ENCODE results near the gene GAST.
"Not testable (repeated sequence)": the region's sequence is repeated elsewhere in the genome, so short reads cannot be mapped to it uniquely, and the experiment has no call there.

Gene GAST

GRCh38 chr17:41711669-41712400, at the start of gene GAST:
GAST (plus strand) TSS chr17:41712331; CDS start chr17:41715437, 3,106 bp downstream.
- DNase-seq, result no peak

- no peak for DNase-seq
These were observed 48.5 kb upstream of the GAST start for GRCh38 chr17:41663451-41664171.

GRCh38 chr17:41664172-41664457, 48.0 kb upstream of the GAST start:
- DNase-seq, result no peak

DNA sequence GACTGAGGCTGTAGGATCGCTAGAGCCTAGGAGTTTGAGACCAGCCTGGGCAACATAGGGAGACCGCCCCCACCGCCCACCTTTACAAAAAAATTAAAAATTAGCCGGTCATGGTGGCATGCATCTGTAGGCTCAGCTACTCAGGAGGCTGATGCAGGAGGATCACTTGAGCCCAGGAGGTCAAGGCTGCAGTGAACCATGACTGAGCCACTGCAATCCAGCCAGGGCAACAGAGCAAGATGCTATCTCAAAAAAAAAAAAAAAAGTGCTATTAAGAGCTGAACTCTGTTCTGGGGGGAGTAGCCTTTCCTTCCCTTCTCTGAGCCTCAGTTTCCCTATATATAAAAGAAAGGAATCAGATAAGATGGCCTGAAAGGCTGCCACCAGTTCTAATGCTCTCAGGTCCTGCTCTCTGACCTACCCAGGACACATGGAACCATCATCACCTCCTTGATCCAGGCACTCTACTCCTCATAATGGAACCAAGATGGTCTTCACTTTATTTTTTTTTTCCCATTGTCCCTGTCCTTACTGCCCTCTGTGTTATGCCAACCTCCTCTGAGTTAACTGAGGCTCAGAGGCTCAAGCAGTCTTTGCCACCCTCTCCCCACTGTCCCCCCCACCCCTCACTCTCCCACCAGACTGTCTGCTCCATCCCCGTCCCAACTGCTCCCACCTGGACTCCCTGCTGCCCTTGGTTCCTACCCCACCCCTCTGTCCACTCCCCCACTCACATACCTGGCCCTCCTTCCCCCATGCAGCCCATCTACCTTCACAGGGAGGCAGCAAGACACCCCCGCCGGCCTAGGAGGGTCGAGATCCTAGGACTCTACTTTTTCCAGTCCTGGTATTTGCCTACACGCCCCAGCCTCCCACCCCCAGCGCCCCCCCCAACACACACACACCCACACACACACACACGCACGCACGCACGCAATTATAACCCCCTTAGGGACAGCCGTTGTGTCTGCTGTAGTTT, 47.3 kb upstream of the GAST start:
- DNase-seq, result no peak

DNA sequence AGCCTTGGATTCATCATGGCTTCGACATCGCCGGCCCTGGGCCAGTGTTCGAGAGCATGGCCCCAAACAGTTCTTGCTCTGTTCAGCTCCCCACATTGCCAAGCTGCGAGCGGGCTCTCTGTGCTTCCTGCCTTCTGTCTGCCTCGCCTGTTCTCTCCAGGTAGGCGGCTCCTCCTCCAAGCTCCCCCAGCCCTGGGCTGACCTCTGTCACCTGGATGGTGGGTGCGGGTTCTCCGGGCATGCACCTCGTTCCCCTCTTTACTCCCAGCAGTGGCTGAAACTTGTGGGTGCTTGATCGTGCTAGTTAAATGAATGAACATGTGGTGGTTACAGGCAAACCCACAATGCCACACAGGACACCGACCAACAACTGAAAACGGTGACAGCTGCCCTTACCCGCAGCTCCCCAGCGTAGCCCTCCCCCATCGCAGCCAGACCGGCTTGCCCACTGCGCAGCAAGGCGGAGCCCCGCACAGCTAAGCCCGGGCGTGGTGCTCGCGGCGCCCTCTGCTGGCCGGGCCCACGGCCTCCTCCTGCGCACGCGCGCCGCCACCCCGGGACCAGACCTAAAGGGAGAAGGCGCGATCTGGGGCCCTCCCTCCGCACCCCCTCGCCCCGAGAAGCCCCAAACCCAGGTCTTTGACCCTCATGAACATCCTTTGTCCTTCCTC, 46.4 kb upstream of the GAST start:
- DNase-seq, result peak; percentile 89

DNA sequence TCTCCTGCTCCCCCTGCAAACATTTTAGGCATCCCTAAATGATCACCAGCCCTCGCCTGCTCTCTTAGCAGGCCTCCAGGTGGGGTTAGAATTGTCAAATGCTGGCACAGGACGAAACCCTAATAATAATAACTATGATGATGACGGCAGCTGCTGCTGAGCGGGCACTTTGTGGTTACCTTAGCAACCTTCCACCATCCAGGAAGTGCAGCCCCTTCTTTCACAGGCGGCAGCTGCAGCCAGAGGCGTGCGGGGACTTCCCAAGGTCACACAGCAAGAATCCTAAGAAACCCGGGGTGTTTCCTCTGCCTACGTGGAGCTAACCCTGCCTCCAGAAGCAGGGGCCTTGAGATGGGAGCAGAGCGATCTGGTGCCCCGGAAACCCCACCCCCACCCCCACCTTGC, 45.9 kb upstream of the GAST start:
- DNase-seq, result peak; percentile 74

- peak; percentile 91 for DNase-seq
These were observed 45.3 kb upstream of the GAST start for GRCh38 chr17:41666708-41667279.

GRCh38 chr17:41667280-41668041, 44.7 kb upstream of the GAST start:
- DNase-seq, result no peak

GRCh38 chr17:41672153-41672552, 40.0 kb upstream of the GAST start:
- DNase-seq, result peak; percentile 33

GRCh38 chr17:41675157-41676057, 36.7 kb upstream of the GAST start:
- DNase-seq, result not testable (repeated sequence)

DNA sequence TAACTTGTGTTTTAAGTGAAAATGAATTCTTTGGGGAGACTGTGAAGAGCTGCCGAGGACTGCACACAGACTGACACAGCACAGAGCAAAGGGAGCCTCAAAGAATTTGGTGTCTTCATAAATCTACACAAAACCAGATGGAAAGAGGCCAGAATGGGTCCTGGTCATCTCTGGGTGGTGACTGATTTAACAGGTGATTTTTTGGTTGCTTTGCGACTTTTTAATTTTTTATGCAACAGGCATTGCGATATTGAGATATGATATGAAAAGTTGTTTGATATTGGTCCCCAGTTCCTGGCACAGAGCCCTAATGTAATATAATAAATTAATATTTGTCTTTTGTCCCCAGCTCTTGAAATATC, 36.1 kb upstream of the GAST start:
- DNase-seq, result no peak

GRCh38 chr17:41678411-41678906, 33.7 kb upstream of the GAST start:
- no peak for DNase-seq

DNA sequence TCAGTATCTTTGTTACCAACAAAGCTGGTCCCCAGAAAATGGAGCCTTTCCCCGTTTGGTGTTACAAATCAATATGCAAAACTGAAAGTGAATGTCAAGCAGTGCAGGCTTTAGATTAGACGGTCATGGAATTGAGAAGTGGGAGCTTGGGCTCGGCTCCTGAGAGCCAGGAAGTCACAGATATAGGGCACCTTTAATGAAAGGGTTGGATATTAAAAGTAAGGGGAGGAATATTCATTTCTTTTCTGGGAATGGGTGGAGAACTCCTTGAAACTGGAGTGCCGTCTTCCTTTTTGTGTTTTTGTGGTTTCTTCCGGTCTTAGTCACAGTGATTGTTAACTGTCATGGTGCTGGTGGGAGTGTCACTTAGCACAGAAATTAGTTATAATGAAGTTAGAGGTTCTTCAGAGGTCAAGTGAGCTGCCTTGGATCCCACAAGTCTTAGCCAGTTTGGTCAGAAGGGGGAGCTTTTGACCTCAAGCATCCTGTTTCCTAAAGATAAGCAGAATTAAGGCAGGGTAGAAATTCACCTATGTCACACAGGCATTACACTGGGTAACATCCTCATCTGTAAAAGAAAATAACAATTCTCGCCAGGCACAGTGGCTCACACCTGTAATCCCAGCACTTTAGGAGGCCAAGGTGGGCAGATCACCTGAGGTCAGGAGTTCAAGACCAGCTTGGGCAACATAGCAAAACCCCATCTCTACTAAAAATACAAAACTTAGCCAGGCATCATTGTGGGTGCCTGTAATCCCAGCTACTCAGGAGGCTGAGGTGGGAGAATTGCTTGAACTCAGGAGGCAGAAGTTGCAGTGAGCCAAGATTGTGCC, 33.0 kb upstream of the GAST start:
- DNase-seq, result peak; percentile 71

DNA sequence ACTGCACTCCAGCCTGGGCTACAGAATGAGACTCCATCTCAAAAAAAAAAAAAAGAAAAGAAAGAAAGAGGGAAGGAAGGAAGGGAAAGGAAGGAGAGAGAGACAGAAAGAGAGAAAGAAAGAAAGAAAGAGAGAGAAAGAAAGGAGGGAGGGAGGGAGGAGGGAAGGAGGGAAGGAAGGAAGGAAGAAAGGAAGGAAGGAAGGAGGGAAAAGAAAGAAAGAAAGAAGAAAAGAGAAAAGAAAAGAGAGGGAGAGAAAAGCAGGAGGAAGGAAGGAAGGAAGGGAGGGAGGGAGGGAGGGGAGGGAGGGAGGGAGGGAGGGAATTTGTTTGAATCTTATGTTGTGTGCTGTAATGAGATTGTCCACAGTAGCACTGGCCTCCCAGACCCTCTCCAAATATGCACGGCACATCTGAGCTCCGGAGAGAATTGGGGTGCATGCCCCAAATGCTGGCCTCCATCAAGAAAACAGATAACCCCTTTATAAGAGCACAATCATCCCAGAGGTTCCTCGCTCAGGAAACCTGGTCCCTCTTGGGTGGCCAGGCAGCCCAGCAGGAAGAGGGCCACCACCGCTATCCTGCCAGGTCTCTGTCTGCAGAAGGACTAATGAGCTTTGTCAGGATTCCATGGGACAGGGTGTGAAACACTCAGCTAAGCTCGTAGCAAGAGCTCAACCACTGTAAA, 32.2 kb upstream of the GAST start:
- DNase-seq, result no peak

DNA sequence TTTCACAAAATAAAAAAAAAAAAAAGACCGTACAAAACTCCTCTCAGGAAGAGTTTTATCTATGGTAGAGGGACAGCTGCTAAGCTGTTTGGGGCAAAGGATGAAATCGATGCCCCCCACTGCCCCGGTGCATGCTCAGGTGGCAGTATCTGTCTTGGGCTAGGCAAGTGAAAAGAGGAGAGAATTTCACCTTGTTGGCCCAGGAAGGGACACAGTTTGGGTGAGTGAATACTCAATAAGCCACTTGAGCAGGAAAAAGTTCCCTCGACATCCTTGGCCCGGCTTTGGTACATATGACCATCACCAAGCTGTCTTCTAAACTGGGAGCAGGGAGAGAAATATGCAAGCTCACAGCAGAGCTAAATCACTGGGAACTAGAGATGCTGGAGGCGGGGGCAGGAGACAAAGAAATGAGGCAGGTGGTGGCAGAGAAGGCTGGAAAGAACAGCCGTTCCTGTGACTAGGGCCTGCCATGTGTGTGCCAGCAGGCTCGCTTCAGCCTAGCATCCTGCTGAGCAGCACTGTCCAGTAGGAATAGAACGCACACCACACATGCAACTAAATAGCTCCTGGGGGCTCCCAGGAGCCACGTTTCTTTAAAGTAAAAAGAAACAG, 31.6 kb upstream of the GAST start:
- DNase-seq, result no peak

GRCh38 chr17:41681776-41682175, 30.4 kb upstream of the GAST start:
- no peak for DNase-seq

DNA sequence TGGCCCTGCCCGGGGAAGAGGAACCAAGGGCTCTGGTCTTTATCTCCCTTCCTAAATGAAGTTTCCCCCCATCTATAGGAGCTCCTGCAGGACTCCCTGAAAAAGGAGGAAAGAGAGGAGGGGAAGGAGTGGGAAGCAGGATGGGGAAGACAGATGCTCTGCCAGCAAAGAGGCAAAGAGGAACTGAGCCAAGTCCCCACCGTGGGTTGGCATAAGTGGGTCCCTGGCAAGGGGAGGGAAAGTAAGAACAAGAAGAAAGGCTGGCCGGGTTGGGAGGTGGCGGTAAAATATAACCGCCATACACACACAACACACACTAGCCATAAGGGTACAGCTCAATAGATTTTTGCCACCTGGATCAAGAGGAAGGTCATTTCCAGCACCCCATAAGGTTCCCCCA, 29.5 kb upstream of the GAST start:
- no peak for DNase-seq

DNA sequence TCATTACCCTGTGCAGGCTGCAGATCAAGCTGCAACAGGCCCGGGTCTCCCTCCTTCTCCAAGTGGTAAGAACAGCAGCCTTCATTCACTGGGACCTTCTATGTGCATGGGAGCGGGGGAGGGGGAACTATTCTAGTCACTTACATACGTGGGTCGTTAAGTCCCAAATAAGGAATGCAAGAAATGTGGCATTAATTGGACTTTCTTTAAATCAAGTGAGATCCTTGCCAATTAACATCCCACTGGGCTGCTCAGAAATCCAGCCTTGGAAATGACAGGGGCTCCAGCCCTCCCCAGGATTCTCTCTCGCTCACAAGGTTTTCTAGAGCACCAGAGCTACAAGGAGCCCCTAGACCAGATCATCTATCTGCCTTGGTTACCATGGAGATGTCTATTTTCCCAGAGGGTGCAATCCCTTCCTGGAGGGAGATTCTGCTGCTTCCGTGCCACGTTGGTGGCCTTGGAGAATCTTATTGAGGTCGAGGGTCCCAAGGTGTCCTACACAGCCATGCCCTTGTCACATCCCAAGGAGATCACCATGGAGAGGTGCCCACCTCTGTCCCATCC, 28.6 kb upstream of the GAST start:
- no peak for DNase-seq

All from stimulated activated CD4-positive, alpha-beta T cell treated with anti-CD3 and anti-CD28 coated beads, Interleukin-4, amount 100 ng/mL, for 24 hours (primary cell).